Right atrium auricular region (tissue), 2 donors: ENCODE results near the gene GFI1B. TPM values are rescaled to one million over a fixed set of nuclear protein-coding genes. Genes with fewer than 3 reads are reported as not detected.
"Not testable (repeated sequence)": the region's sequence is repeated elsewhere in the genome, so short reads cannot be mapped to it uniquely, and the experiment has no call there.

Source experiments
- DNase-seq: peaks from one replicate; pipeline ENCODE4 v3.0.0-alpha.2; 2019; ENCODE audit warnings: low spot score
- H3K27ac ChIP-seq, 2 donors: fragments of 200-600 bp; sonication (generic); 1 replicate in 1 of 2; 2 replicates in 1 of 2; pipeline ENCODE4 v1.5.1; 2016 to 2019
- H3K27me3 ChIP-seq, 2 donors: fragments of 200-600 bp; sonication (generic); one replicate each; pipeline versions ENCODE4 v1.5.1 to v1.6.0; 2017 to 2019
- H3K36me3 ChIP-seq: fragments of 200-600 bp; sonication (generic); one replicate; pipeline ENCODE4 v1.5.1; 2016
- H3K4me1 ChIP-seq, 2 donors: fragments of 200-600 bp; sonication (generic); one replicate each; pipeline versions ENCODE4 v1.5.1 to v1.6.0; 2017 to 2019
- H3K4me3 ChIP-seq, 2 donors: fragments of 200-600 bp; sonication (generic); 1 replicate in 1 of 2; 2 replicates in 1 of 2; pipeline ENCODE4 v1.5.1; 2017 to 2019; ENCODE audit warnings: mild to moderate bottlenecking in 1 of 2, moderate library complexity in 1 of 2
- H3K9me3 ChIP-seq, 2 donors: fragments of 200-600 bp; sonication (generic); one replicate each; pipeline ENCODE4 v1.5.1; 2019
- total RNA-seq, 2 donors: library from RNA; depleted of rRNA; stranded (reverse); fragments of >200 nt; gene quantifications; one replicate each; pipeline ENCODE4 v1.1.0, GENCODE V29; 2016
- TF ChIP-seq, protein P1 (sequence below), 2 donors: fragments of 200-600 bp; sonication (generic); IDR thresholded peaks; one replicate each; pipeline ENCODE4 v1.5.1; 2019; ENCODE audit warnings: antibody characterized with exemption in 2 of 2

The GFI1B gene
- total RNA-seq, 2 donors from 2014 or later = 0.35 TPM; not detected in 1

DNA sequence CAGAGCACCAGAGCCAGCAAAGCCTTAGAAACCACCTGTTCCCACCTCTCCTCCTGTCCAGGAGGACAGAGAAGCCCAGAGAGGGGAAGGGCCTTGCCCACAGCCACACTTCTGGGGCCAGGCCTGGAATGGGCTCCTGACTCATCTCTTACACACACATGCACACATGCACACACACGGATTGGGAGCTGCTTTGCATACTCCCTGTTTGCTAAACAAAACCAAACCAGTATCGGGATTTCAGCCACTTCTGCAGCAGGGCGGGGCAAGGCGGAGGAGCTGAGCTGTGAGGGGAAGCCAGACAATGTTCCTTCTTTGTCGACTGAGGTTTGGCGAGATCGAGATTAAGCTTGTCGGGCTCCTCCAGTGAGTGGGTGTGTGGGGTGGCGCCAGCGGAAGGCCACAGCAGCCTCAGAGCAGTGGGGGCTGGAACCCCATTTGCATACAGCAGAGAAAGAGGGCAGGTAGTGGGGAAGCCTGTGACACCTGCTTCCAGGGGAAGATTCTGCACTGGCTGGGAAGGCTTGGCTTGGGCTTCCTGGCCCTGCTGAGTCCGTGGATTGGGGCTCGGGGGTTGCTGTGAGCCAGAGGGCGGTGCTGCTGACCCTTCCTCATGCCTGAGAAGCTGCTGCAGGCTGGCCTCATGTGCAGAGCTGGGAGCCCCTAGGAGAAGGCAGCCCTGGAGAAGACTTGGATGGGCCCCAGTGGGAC is 16.1 kb downstream of the GFI1B start:
- no peak overlapping the region for H3K4me3 ChIP-seq
- no peaks in the 10 kb centered on the region for H3K9me3 ChIP-seq
- TF ChIP-seq, protein P1, sequence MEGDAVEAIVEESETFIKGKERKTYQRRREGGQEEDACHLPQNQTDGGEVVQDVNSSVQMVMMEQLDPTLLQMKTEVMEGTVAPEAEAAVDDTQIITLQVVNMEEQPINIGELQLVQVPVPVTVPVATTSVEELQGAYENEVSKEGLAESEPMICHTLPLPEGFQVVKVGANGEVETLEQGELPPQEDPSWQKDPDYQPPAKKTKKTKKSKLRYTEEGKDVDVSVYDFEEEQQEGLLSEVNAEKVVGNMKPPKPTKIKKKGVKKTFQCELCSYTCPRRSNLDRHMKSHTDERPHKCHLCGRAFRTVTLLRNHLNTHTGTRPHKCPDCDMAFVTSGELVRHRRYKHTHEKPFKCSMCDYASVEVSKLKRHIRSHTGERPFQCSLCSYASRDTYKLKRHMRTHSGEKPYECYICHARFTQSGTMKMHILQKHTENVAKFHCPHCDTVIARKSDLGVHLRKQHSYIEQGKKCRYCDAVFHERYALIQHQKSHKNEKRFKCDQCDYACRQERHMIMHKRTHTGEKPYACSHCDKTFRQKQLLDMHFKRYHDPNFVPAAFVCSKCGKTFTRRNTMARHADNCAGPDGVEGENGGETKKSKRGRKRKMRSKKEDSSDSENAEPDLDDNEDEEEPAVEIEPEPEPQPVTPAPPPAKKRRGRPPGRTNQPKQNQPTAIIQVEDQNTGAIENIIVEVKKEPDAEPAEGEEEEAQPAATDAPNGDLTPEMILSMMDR (IDR thresholded peaks at IDR 0.05) = no peak
- H3K27ac ChIP-seq = no peak overlapping the region
- H3K27me3 ChIP-seq = no peaks in the 10 kb centered on the region
- no peaks in the 10 kb centered on the region for H3K36me3 ChIP-seq
- no peaks in the 10 kb centered on the region for H3K4me1 ChIP-seq
- DNase-seq = no peak

DNA sequence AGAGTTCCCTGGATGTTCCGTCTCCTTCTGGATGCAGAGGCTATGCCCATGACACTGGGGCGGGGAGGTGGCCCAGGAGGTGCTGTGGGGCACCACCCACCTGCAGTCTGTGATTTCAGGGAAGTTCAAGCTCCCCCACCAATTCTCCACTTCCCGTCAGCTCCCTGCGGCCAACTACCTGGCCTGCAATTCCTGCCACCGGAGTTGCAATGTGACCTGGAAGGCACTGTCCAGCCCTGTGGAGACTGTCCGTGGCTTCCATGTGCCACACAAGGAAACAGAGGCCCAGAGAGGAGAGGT is 16.6 kb downstream of the GFI1B start:
- H3K27ac ChIP-seq = no peak overlapping the region
- H3K9me3 ChIP-seq = no peaks in the 10 kb centered on the region
- no peaks in the 10 kb centered on the region for H3K36me3 ChIP-seq
- H3K4me3 ChIP-seq = no peak overlapping the region
- H3K27me3 ChIP-seq = no peaks in the 10 kb centered on the region
- TF ChIP-seq, protein P1 (IDR thresholded peaks at IDR 0.05) = no peak
- H3K4me1 ChIP-seq = no peaks in the 10 kb centered on the region
- no peak for DNase-seq

DNA sequence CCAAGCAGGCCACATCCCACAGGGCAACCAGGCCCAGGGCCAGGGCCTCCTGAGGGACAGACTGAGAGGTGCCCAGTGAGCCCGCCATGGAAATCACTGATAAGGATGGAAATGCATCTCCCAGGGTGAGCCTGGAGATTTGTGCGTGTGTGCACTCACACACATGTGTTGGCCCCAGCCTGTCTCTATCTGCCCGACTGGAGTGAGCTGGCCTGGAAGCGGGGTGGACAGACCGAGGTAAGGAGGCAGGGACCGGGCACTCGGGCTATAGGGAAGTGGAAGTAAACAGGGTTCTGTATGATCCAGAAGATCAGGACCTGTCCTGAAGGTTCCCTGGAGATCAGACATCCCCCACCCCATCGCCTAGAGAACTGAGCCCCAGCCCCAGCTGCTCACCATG is 17.4 kb downstream of the GFI1B start:
- Histone ChIP-seq H3K4me1 (no peaks in the 10 kb centered on the region), H3K27me3 (no peaks in the 10 kb centered on the region), H3K9me3 (no peaks in the 10 kb centered on the region), H3K36me3 (no peaks in the 10 kb centered on the region), H3K27ac (no peak overlapping the region), H3K4me3 (no peak overlapping the region)
- TF ChIP-seq, protein P1 (IDR thresholded peaks at IDR 0.05) = no peak
- no peak for DNase-seq

DNA sequence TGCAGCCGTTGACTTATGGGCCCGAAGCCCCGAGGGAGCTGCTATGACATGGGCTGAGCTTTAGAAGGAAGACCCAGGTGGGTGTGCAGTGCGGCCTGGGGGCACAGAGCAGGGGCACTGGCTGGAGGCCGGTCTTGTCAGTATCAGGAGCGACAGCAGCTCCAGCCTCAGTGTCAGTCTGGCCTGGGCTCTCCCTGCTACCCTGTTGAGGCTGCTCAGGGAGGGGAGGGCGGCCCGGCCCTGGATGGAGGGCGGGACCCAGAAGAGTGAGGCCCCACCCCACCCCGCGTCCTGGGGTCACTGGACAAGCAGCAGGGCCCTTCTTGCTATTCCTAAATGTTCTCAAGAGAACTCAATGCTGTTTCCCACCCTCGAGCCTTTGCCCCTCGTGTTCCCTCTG is 18.0 kb downstream of the GFI1B start:
- Histone ChIP-seq H3K4me1 (no peaks in the 10 kb centered on the region), H3K36me3 (no peaks in the 10 kb centered on the region), H3K27ac (no peak overlapping the region), H3K27me3 (no peaks in the 10 kb centered on the region), H3K4me3 (no peak overlapping the region), H3K9me3 (no peaks in the 10 kb centered on the region)
- DNase-seq = no peak
- TF ChIP-seq, protein P1 (IDR thresholded peaks at IDR 0.05) = no peak

DNA sequence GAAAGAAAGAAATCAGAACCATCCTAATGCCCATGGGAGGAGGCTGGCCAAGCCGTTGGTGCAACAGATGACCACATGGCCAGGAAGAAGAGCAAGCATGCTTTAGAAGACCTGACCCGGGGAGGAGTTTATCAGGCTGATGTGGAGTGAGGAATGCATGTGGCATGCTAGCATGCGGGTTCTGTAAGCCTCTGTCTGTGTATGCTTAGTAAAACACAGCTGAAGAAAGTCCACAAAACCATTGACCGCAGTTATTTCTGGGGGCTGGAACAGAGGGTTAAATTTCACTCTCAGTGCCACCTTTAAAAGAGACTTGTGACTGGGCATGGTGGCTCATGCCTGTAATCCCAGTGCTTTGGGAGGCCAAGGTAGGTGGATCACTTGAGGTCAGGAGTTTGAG is 19.1 kb downstream of the GFI1B start:
- H3K27me3 ChIP-seq = no peaks in the 10 kb centered on the region
- H3K36me3 ChIP-seq = no peaks in the 10 kb centered on the region
- H3K9me3 ChIP-seq = no peaks in the 10 kb centered on the region
- DNase-seq = no peak
- no peaks in the 10 kb centered on the region for H3K4me1 ChIP-seq
- TF ChIP-seq, protein P1 (IDR thresholded peaks at IDR 0.05) = no peak
- no peak overlapping the region for H3K27ac ChIP-seq
- no peak overlapping the region for H3K4me3 ChIP-seq

DNA sequence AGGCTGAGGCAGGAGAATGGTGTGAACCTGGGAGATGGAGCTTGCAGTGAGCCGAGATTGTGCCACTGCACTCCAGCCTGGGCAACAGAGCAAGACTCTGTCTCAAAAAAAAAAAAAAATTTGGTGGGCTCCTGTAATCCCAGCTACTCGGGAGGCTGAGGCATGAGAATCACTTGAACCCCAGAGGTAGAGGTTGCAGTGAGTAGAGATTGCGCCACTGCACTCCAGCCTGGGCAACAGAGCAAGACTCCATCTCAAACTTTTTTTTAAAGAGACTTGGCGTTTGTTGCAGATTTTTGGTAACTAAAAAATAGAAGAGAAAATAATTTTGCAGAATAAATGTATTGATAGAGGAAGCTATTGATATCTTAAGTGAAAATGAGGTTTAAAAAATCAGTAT is 19.7 kb downstream of the GFI1B start:
- H3K4me3 ChIP-seq, H3K27me3 ChIP-seq, H3K36me3 ChIP-seq, H3K4me1 ChIP-seq, H3K27ac ChIP-seq, DNase-seq, H3K9me3 ChIP-seq: not testable (repeated sequence)
